GM18505 (cell line): ENCODE measurements around the gene ACOD1.
"Not testable (repeated sequence)": the region's sequence is repeated elsewhere in the genome, so short reads cannot be mapped to it uniquely, and the experiment has no call there.

Experiments used
- ATAC-seq: cut with Tn5 transposase; IDR thresholded peaks from one replicate; pipeline ENCODE4 v1.9.1; 2021; ENCODE audit not compliant: unreplicated experiment
- POLR2A ChIP-seq: IDR thresholded peaks from 4 replicates; pipeline ENCODE4 v1.6.1; 2011; ENCODE audit warnings: borderline replicate concordance; ENCODE audit not compliant: insufficient read depth, insufficient read length; ENCODE audit errors: extremely low read depth

Gene ACOD1

DNA sequence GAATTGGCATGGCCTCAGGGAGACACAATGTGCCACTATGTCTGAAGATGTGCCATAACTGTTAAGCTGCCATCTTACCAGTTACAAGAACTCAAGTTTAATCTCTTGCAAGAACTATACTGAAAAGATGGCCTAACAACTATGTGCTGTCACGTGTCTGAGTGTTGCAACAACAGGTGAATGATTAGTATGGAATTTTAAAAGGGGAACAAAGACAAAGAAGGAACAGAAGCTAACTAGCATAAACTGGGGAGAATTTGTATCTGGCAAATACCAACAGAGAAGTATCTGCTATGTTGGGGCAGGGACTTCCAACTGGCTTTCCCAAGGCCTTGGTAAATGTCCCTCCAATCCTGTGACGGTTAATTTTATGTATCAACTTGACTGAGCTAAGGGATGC, 11.5 kb upstream of the ACOD1 start:
- no peak for ATAC-seq
- no peak for TF ChIP-seq POLR2A

DNA sequence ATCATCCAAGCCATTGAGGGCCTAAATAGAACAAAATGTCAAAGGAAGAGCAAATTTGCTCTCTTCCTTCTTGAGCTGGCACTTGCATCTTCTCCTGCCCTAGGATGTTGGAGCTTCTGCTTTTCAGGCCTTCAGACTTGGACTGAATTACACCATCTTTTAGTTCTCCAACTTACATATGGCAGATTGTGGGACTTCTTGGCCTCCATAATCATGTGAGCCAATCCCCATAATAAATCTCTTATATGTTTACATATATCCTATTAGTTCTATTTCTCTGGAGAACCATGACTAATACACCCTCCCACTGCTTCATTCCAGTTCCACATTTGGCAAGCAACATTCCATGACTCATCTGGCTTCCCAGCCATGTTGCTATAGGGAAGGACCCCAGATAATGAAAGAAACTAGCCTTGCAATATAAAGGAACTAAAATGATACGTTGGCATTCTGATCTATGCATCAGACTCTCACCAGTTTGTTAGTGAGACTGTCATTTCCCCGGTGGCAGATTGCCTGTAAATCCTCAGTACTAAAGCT, 11.0 kb upstream of the ACOD1 start:
- ATAC-seq = no peak
- no peak for TF ChIP-seq POLR2A

DNA sequence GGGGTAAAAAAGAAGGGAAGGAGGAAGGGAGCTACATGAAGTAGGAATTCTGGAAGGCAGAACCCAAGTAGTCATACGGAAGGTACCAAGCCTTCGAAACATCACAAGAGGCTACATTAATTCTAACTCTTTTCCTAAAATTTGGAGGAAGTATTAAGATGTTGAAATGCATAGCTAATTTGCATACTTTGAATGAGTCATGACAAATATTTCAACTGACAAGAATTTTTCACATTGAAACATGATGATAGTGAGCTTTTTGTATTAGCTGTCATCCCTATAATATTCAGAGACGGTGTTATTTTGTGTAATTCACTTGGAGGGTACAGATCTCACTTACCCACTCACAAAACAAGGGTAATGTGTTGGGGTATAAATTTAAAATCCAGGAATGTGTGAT, 9.1 kb upstream of the ACOD1 start:
- TF ChIP-seq POLR2A = no peak
- ATAC-seq = no peak

DNA sequence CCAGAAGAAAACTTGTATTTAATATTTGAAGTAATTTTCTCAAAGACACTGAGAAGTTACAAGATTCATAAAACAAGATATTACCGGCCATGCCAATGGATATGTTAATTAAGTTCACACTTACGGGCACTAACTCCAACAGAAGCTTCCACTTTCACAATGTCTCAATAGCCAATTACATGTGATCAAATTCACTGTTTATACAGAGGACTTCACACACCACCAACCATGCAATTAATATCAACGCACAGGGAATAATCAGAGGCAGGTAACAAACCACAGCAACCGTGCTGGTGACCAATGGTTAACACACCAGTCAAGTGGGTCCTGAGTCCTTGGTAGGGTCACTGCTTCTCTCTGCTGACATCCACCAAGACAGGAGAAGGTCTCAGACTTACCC, 5.9 kb upstream of the ACOD1 start:
- no peak for ATAC-seq
- TF ChIP-seq POLR2A = no peak

DNA sequence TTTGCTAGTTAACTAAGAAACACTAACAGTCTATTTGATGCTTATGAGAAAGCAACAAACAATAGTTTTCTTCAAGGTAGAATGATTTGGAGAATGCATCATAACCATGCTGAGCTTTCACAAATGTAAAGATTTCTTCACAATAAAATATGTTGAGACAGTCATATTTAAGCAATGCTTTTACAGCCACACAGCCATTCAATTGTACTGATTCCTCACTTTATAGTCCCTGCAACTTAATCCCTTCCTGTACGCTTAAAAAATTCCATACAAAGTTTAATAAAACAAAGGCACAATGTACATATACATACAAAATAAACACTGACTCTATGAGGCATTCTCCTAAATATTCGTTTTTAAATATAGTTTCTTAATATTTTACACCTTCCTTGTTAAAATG, 4.7 kb upstream of the ACOD1 start:
- no peak for TF ChIP-seq POLR2A
- ATAC-seq = no peak

DNA sequence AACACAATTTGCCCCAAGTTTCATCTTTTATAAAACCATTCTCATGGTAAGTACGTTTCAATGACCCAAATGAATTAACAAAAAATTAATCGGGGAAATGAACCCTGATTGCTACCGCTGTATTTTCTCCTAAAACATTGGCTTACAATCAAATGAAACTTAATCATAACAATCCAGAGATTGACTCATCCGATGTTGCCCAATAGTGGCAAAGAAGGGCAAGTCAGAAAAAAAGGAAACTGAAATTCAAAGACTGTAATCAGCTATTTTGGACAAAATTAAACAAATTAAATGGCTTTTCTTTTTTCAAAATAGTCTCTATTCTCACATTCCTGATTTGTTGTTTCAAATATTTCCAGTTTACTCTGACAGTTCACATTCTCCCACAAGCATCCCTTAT, 3.9 kb upstream of the ACOD1 start:
- no peak for ATAC-seq
- TF ChIP-seq POLR2A = no peak

DNA sequence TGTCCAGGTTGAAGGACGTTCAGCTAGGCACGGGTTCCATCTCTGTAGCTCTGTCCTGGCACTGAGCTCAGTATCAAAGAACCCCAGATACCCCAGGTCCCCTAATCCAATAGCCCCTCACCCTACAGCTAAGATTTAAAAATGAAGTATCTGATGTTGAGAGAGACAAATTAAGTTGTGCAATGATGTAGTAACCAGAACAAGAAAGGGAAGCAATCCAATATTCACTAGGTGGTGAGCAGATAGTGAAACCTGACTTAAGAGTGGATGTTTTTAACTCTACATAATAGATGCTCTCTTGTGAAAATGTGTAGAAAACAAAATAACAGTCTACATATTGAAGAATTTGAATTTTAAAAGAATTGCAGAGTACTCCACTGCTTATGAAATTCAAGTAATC, 1.8 kb downstream of the ACOD1 start:
- no peak for TF ChIP-seq POLR2A
- ATAC-seq = no peak

DNA sequence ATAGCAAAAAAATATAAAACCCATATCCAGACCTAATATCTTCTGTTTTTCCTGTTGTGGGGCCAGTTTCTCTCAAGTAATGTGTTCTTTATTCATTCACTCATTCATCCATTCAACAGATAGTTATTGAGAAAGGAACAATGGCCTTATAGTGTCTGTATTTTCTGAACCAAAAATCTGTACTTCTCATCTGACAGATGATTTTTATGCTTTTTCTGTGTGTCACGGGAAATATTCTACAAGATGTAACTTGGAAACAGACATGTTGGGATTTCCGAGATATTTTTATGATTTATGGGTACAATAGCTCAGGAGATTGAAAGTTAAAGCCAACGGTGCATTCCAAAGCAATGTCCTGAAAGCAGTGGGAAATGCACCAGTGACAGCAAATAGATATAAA, 5.7 kb downstream of the ACOD1 start:
- no peak for ATAC-seq

DNA sequence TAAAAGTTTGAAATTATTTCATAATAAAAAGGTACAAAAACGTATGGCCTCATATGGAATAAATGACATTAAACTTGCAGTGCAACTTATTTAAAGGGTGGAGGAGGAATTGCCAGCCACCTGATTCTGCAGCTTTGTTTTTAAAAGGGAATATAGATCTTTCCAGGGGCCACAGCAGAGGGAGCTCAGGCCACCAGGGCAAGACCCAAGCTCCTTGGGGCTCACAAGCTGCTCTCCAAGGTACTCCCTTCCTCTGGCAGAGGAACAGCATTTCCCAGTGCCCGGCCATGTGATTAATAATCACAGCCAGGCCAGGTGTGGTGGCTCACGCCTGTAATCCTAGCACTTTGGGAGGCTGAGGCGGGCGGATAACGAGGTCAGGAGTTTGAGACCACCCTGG, 6.2 kb downstream of the ACOD1 start:
- ATAC-seq = no peak
- no peak for TF ChIP-seq POLR2A

More for the DNA sequence above, 5.7 kb downstream of the ACOD1 start:
- no peak for TF ChIP-seq POLR2A

DNA sequence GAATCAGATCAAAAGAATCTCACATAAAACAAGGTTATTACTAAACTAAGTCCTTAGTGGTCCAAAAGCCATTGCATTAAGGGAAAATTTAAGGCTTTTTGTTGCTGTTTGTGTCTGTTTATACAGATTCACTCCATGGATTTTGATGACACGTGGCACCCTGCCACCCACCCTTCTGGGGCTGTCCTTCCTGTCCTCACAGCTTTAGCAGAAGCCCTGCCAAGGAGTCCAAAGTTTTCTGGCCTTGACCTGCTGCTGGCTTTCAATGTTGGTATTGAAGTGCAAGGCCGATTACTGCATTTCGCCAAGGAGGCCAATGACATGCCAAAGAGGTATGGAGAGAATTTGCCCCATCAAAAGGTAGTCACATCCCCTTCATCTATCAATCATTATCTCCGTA, 6.9 kb downstream of the ACOD1 start:
- no peak for ATAC-seq
- TF ChIP-seq POLR2A = no peak

DNA sequence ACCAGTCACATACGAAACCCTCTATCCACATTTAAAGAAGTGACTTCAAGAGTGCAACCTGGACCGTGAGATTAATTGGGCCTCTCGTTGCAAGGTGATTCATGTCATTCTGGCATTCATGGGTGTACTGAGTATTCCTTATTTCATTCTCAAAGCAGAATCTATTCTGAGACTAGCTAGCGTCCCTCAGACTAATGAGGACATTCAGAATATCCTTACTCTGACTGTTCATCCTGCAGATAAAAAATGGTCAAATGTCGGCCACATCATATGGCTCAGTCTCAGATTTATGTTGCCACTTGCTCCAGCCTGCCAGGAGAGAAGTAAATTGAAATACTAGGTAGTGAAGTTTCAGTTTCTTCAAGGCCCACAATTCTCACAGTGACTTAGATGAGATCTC, 7.3 kb downstream of the ACOD1 start:
- ATAC-seq = no peak
- TF ChIP-seq POLR2A = no peak

DNA sequence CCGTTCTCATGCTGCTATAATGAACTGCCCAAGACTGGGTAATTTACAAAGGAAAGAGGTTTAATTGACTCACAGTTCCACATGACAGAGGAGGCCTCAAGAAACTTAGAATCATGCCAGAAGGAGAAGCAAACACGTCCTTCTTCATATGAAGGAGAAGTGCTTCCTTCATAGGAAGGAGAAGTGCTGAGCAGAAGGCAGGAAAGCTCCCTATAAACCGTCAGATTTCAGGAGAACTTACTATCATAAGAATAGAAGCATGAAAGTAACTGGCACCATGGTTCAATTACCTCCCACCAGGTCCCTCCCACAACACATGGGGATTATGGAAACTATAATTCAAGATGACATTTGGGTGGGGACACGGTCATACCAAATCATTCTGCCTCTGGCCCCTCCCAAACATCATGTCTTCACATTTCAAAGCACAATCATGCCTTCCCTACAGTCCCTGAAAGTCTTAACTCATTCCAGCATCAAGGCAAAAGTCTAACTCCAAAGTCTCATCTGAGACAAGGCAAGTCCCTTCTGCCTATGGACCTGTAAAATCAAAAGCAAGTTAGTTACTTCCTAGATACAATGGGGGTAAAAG, 10.6 kb downstream of the ACOD1 start:
- TF ChIP-seq POLR2A = no peak
- ATAC-seq = no peak

DNA sequence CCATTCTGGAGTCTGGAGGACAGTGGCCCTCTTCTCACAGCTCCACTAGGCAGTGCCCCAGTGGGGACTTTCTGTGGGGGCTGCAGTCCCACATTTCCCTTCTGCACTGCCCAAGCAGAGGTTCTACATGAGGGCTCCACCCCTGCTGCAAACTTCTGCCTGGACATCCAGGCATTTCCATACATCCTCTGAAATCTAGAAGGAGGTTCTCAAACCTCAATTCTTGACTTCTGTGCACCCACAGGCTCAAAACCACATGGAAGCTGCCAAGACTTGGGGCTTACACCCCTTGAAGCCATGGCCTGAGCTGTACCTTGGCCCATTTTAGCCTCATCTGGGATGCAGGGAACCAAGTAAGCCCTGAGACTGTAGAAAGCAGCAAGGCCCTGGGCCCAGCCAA, 11.4 kb downstream of the ACOD1 start:
- not testable (repeated sequence) for ATAC-seq

DNA sequence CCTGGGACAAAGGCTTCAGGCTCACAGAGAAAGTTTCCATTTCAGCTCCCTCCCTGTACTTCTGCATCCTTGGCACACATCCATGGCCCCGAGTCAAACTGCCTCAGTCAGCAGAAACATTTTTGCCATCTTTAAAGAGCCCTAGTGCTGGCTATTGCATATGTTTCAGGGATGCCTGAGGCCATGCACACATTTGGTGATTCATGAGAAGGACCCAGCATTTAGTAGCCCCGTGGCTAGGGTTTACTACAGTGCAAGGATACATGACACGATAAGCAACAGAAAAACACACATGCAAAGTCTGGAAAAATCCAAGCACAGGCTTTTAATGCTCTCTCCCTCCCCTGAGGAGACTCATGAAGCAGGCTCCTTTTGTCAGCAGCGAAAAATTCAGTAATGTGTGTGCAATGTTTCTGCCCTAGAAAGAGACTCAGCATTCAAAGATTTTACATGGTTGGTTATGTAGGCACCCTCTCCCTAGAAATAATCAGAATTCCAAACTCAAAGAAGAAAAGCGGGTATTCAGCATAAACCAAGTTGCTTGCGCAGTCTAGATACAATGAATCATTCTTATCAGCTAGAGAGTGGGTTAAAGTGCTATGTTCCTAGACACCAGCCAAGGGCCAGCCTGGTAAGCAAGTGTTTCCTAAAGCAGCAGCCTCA, 17.6 kb downstream of the ACOD1 start:
- TF ChIP-seq POLR2A = no peak

DNA sequence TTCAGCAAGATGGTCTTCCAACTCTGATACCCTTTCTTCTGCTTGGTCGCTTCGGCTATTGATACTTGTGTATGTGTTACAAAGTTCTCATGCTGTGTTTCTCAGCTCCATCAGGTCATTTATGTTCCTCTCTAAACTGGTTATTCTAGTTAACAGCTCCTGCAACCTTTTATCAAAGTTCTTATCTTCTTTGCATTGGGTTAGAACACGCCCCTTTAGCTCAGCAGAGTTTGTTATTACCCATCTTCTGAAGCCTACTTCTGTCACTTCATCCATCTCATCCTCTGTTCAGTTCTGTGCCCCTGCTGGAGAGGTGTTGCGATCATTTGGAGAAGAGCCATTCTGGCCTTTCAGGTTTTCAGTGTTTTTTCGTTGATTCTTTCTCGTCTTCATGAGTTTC, 18.7 kb downstream of the ACOD1 start:
- no peak for TF ChIP-seq POLR2A
- ATAC-seq = no peak

More for the DNA sequence above, 17.6 kb downstream of the ACOD1 start:
- ATAC-seq = no peak

DNA sequence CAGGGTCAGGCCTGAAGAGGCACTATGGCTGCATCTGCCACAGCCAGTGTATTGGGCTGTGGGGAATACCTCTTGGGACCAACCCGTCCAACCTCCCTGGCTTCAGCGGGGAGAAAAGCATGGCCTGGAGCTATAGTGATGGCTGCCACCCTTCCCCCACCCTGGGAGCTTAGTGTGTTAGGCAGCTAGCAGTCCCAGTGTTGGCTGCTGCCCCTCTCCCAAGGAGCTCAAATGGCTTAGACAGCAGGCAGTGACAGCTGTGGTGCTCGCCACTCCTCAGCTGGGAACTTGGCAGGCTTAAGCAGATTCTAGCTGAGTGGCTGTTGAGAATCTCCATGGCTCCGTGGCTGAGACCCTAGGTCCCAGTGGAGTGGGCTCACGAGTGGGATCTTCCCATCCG, 19.7 kb downstream of the ACOD1 start:
- ATAC-seq = no peak
- TF ChIP-seq POLR2A = no peak
